PC-9 (cell line): Measurements from ENCODE around the gene PDCD1LG2.

Source experiments
- CTCF ChIP-seq: fragments of 200-600 bp; sonication (generic); conservative IDR thresholded peaks from 2 replicates; pipeline ENCODE4 v1.6.1; 2017; ENCODE audit warnings: mixed run types, antibody characterized with exemption, mild to moderate bottlenecking, moderate library complexity
- EZH2 ChIP-seq: fragments of 200-600 bp; sonication (generic); IDR thresholded peaks from 2 replicates; pipeline ENCODE4 v1.8.0; 2017; ENCODE audit warnings: antibody characterized with exemption, low read depth

GRCh38 chr9:5568868-5569267 lies 58.5 kb downstream of the PDCD1LG2 start:
- TF ChIP-seq CTCF (no peak), EZH2 (no peak)
